ENCODE data around the gene BICDL2. TPM values are rescaled to one million over a fixed set of nuclear protein-coding genes. Genes with fewer than 3 reads are reported as not detected.

BICDL2 gene
- total and polyA plus RNA-seq, 2 of the 4 experiments (the other 2 are of a cell fraction), result 0.17 to 0.18 TPM

- H3K4me1 ChIP-seq (ENCODE audit: control insufficient read depth, insufficient read depth, low read length), result peaks cover 12% of the 10 kb centered on the region
- peaks cover 9% of the 10 kb centered on the region for H3K27me3 ChIP-seq (ENCODE audit: control insufficient read depth, insufficient read depth, low read length)
- no peak overlapping the region for H3K14ac ChIP-seq (replicated peaks; ENCODE audit: low read depth, low read length)
- BruUV-seq (replicated peaks), result no TSS peak
- H4K5ac ChIP-seq (ENCODE audit: low read depth, low read length), result no peak overlapping the region
- no peaks in the 10 kb centered on the region for H4K20me1 ChIP-seq (ENCODE audit: insufficient read depth, low read length)
- no peak overlapping the region for H3K9ac ChIP-seq (ENCODE audit: low read depth, low read length)
- no peak overlapping the region for H3K4me3 ChIP-seq (ENCODE audit: insufficient read depth, low read depth, low read length)
- intact Hi-C loops (cut with micrococcal nuclease) (no loop called here), dilution Hi-C loops (cut with HindIII; ENCODE audit: low sequenced_read_pairs, unreplicated experiment) (no loop called here), in situ Hi-C loops (cut with MboI; ENCODE audit: low sequenced_read_pairs) (no loop called here)
- no peak overlapping the region for H3K18ac ChIP-seq (ENCODE audit: low read depth, low read length)
- no peak overlapping the region for H2BK20ac ChIP-seq (ENCODE audit: low read depth, low read length)
- no peak for TF ChIP-seq RFX5 (IDR thresholded peaks at IDR 0.05; ENCODE audit: low read depth, low read length)
- no peak for TF ChIP-seq RAD21 (IDR thresholded peaks at IDR 0.05; ENCODE audit: low read length)
- TF ChIP-seq FOS (IDR thresholded peaks at IDR 0.05; ENCODE audit: low read depth, low read length), result no peak
- TF ChIP-seq SMC3 (IDR thresholded peaks at IDR 0.05; ENCODE audit: low read depth, low read length), result no peak
- TF ChIP-seq MAZ (IDR thresholded peaks at IDR 0.05; ENCODE audit: borderline replicate concordance, low read depth, low read length), result no peak
- no peak overlapping the region for H3K23ac ChIP-seq (ENCODE audit: low read depth, low read length)
- H3K4ac ChIP-seq (ENCODE audit: low read depth, low read length), result no peak overlapping the region
- H3K9me3 ChIP-seq (ENCODE audit: control insufficient read depth, insufficient read depth, low read length), result no peaks in the 10 kb centered on the region
- POLR2A ChIA-PET (ENCODE audit: unreplicated experiment), result no interaction called here
- H4K91ac ChIP-seq (ENCODE audit: insufficient read depth, low read depth, low read length), result no peak overlapping the region
- H2AK5ac ChIP-seq (ENCODE audit: low read depth, low read length), result no peak overlapping the region
- WGBS, 2 experiments (ENCODE audit: extremely low coverage in 2 of 2, insufficient read length in 1 of 2), result no CpG with 5 or more reads among the region's 4 CpGs
- no peak overlapping the region for H3K4me2 ChIP-seq (ENCODE audit: low read depth, low read length)
- H3K56ac ChIP-seq (ENCODE audit: extremely low read depth, insufficient read depth, low read length), result no peak overlapping the region
- H3K79me1 ChIP-seq (ENCODE audit: low read depth in 1 of 2, low read length in 2 of 2), result peaks cover 6 to 19% of the 10 kb centered on the region in 2 experiments; a peak in 2 of 4 replicates
- peak overlapping the region; percentile 61 for H2AK9ac ChIP-seq (replicated peaks; ENCODE audit: low read depth, low read length, poor library complexity)
- no peak overlapping the region for H2BK120ac ChIP-seq (ENCODE audit: low read depth, low read length)
- DNase-seq (no peak), ATAC-seq (ENCODE audit: low read depth) (no peak)
- H3K27ac ChIP-seq (ENCODE audit: insufficient read depth, low read length), result no peak overlapping the region
- H3K36me3 ChIP-seq (ENCODE audit: control insufficient read depth, insufficient read depth, low read length), result no peaks in the 10 kb centered on the region
- no peak overlapping the region for H2BK15ac ChIP-seq (ENCODE audit: low read depth, low read length)
- no peak overlapping the region for H4K8ac ChIP-seq (ENCODE audit: low read depth in 2 of 2, low read length in 2 of 2)
- H2AFZ ChIP-seq (replicated peaks; ENCODE audit: low read length, poor library complexity), result no peak overlapping the region
- CTCF ChIA-PET, result no interaction called here
- peaks cover 18% of the 10 kb centered on the region for H3K9me1 ChIP-seq (ENCODE audit: insufficient read depth, low read length)
- H2BK5ac ChIP-seq (ENCODE audit: low read depth, low read length, poor library complexity, severe bottlenecking), result no peak overlapping the region
Measured at GRCh38 chr16:3068487-3068886, 31.7 kb upstream of the BICDL2 start.

Data from IMR-90 (cell line).